GM23338 (cell line): ENCODE data around the gene GHRHR.

Source experiments
- CTCF ChIP-seq, 2 experiments: fragments of 200-600 bp in 1 of 2; sonication (generic) in 1 of 2; conservative IDR thresholded peaks; 2 replicates each; pipeline versions ENCODE4 v1.5.1 to v1.6.1; 2016 to 2017; ENCODE audit warnings: antibody characterized with exemption in 2 of 2, low read depth in 2 of 2, mild to moderate bottlenecking in 2 of 2, moderate library complexity in 1 of 2
- EZH2 ChIP-seq: fragments of 200-600 bp; sonication (generic); IDR thresholded peaks from one replicate; pipeline ENCODE4 v1.8.0; 2017; ENCODE audit warnings: antibody characterized with exemption, mild to moderate bottlenecking, low read depth; ENCODE audit not compliant: unreplicated experiment
- EZH2phosphoT487 ChIP-seq: fragments of 200-600 bp; sonication (generic); IDR thresholded peaks from one replicate; pipeline ENCODE4 v1.8.1; 2018; ENCODE audit warnings: antibody characterized with exemption; ENCODE audit not compliant: unreplicated experiment
- JUNB ChIP-seq: IDR thresholded peaks from one replicate; pipeline ENCODE4 v1.6.1; 2016; ENCODE audit warnings: antibody characterized with exemption; ENCODE audit not compliant: unreplicated experiment
- NANOG ChIP-seq: IDR thresholded peaks from 2 replicates; pipeline ENCODE4 v1.6.1; 2016; ENCODE audit warnings: antibody characterized with exemption, borderline replicate concordance
- POLR2AphosphoS5 ChIP-seq: IDR thresholded peaks from 2 replicates; pipeline ENCODE4 v1.6.1; 2016; ENCODE audit warnings: antibody characterized with exemption, low read depth
- REST ChIP-seq: IDR thresholded peaks from one replicate; pipeline ENCODE4 v1.6.1; 2018; ENCODE audit warnings: antibody characterized with exemption; ENCODE audit not compliant: unreplicated experiment
- ZNF331 ChIP-seq: fragments of 250-450 bp; sonication (Bioruptor Pico); IDR thresholded peaks from 2 replicates; pipeline ENCODE4 v1.5.0; 2020; ENCODE audit warnings: low read depth, mild to moderate bottlenecking, moderate library complexity

GRCh38 chr7:30918676-30919075 lies 45.1 kb upstream of the GHRHR start:
- TF ChIP-seq EZH2 (no peak), CTCF (conservative IDR thresholded peaks at IDR 0.05; ENCODE audit: low read depth in 2 of 2) (no peak), EZH2phosphoT487 (no peak), POLR2AphosphoS5 (no peak), REST (no peak), ZNF331 (CRISPR knock-in tag) (no peak), NANOG (no peak), JUNB (no peak)
